GM19035 (cell line): ENCODE results near the gene ZDHHC6.
"Not testable (repeated sequence)": the region's sequence is repeated elsewhere in the genome, so short reads cannot be mapped to it uniquely, and the experiment has no call there.

Experiments used
- ATAC-seq: cut with Tn5 transposase; IDR thresholded peaks from one replicate; pipeline ENCODE4 v1.9.1; 2021; ENCODE audit not compliant: unreplicated experiment

The ZDHHC6 gene

DNA sequence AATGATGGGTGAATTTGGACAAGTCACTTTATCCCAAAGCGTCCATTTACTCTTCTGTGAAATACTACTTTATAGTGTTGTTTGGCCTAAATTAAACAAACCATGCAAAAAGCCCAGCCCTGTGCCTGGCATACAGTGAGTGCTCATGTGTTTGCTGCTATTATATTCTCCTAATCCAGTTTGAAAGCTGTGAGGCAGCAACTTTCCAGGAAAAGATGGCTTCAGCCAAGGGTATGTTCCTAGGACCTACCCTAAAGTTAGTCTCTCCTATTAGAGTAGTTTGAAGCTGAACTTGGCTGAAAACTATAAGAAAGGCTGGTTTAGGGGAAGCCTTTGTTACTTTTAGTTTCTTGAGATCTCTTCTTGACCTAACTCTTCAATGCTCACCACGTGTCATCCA is 52.9 kb downstream of the ZDHHC6 start:
- no peak for ATAC-seq

DNA sequence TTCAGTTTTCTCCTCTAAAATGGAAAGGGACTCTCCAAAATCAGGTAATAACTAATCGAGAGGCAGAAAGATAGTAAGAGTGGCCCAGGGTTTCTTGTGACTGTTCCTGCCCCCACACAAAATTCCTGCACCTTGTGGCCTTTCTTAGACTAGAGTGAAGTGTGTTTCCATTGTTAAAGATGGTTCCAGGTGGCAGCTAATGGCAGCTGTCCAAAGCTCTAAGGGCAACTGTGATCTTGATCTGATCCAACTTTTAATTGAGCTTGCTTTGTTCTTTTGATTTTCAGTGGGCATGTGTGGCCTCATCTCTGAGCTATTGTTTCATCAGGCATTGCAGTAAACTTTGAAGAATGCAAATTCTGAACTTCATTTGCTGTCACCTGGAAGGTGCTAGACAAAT is 53.4 kb downstream of the ZDHHC6 start:
- no peak for ATAC-seq

DNA sequence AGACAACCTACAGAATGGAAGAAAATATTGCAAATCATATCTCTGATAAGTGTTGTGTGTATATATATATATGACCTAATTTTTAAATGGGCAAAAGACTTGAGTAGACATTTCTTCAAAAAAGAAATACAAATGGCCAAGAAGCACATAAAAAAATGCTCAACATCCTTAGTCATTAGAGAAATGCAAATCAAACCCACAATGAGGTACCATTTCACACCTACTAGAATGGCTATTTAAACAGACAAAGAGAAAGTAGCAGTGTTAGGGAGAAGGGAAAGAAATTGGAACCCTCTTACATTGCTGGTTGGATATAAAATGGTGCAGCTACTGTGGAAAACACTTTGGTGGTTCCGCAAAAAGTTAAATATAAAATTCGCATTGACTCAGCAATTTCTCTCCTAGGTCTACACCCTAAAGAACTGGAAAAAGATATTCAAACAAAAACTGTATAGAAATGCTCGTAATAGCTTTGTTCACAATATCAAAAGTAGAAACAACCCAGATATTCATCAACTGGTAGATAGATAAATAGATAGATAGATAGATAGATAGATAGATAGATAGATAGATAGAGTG is 56.5 kb downstream of the ZDHHC6 start:
- ATAC-seq: peak; percentile 39

DNA sequence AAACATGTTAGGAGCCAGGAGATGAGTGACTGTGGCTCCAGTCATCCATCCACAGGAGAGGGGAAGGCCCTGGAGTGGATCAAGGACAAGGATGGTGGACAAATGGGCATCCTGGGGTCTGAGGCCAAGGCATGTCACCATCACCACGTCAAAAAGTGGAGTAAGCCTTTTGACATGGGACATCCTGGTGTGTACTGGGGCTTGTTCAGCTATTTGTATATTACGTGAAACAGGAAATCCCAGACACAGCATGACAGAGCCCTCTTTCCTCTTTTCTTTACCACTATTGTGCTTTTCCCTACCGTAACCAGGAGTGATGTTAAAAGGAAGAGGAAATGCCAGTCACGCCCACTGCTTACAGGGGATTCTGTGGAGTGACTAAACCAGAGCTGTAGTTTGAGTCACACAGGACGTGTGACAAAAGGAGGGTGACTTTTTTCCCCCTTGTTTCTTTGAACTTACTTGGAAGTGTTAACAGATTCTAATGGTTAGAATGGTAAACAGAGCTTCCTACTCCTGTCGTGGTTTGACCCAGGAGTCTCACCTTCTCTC is 57.4 kb downstream of the ZDHHC6 start:
- peak; percentile 62 for ATAC-seq

DNA sequence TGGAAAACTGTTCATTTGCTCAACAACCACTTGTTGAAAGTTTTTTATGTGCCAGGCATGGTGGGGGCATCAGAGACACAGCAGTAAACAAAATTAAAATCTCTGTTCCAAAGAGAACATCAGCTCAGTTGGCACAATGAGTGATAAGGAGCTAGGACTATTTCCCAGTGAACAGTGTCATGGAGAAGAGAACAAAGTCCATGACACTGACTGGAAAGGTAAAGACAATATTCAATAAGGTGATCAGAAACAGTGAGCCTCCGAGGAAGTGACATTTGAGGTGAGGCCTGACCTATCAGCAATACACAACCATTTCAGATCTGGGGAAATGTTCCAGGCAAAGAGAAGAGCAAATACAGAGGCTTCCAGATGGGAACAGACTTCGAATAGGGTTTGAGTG is 58.2 kb downstream of the ZDHHC6 start:
- no peak for ATAC-seq

DNA sequence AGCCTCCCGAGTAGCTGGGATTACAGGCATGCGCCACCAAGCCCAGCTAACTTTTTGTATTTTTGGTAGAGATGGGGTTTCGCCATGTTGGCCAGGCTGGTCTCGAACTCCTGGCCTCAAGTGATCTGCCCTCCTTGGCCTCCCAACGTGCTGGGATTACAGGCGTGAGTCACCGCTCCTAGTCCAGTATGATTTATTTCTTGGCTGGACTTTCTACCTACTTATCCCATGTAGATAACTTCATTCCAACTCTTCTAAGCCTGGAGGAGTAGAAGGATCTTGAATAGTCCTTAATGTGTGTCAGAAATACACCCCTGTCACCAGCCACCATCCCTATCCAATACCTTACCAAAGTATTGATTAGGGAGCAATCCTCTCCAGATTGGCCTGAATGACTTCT is 58.7 kb downstream of the ZDHHC6 start:
- ATAC-seq: not testable (repeated sequence)

DNA sequence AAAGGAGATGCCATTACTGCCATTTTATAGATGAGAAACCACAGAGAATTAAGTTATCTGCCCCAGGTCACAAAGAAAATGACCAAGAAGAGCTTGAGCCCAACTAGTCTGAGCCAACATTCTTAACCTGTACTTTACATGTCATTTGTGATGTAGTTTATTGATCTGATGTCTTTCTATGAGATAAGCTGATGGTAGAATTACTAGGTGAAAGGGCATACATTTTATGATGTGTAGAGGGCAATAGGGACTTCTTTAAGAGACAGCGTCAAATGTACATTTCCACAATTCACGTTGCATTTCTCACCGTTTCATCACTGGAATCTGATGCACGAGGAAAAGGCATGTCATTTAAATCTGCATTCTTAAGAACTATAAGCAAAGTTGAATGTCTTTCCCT is 61.5 kb downstream of the ZDHHC6 start:
- ATAC-seq: no peak

DNA sequence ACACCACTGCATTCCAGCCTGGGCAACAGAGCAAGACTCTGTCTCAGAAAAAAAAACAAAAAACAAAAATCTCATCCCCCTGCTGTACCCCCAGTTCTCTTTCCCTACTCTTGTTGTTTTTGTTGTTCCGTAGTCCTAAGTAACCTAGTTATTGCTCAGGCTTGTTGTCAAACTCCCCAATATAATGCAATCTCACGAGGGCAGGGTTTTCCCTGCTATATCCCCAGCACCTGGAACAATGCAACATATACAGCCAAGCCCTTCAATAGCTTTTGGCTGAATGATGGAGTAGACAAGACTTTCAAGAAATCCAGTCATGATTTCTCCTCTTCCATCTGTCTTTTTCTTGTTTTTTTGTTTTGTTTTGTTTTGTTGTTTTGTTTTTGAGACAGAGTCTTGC is 62.6 kb downstream of the ZDHHC6 start:
- no peak for ATAC-seq

DNA sequence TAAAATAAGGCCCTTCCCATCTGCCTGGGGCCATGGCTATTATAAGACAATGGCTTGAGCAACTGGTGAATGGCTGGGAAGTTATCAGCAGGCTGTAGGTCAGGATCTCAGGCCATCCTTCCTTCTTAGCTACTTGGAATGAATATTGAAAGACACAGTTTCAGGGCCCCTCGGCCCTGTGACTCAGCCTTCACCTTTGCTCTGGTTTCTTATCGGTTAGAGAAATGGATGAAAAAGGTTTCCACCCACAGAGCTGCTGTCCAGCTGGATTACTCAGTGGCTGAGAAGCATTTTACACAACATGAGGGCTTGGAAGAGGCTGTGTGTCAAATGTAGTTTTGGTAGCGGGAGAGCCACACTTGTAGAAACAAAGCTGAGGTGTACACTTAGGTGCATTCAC is 63.4 kb downstream of the ZDHHC6 start:
- no peak for ATAC-seq

DNA sequence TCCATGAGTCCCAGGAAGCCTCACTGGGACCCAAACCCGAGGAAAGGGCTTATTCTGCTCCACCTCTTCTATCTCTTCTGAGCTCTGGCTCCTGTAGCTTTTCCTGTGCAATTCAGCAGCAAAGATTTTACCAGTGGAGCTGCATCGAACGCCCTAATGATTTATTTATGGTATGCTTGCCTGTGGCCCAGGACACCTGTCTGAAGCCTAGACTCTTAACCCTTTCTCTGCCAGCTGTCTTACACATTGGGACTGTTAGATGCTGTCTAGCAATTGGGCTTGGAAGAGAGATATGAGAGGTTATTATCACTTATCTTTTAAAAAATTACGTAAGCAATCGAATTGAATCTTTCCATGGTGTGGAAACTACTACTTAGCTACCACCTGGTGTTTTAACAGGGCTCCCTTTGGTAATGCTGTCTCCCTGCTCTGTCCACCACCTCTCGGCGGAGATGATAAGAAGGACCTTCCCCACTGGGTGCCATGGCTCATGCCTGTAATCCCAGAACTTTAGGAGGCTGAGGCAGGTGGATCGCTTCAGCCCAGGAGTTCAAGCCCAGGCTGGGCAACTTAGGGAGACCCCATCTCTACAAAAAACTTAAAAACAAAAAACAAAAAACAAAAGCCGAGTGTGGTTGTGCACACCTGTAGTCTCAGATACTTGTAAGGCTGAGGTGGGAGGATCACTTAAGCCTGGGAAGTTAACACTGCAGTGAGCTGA is 64.0 kb downstream of the ZDHHC6 start:
- no peak for ATAC-seq
